ENCODE results near the gene ASB18.

GRCh38 chr2:236287656-236288055 lies 23.4 kb upstream of the ASB18 start:
- no peak for TF ChIP-seq CTCF (IDR thresholded peaks at IDR 0.05)
- no peak for TF ChIP-seq ZFX (IDR thresholded peaks at IDR 0.05; ENCODE audit: borderline replicate concordance)

Data from 22Rv1 (cell line).